Stimulated activated CD4-positive, alpha-beta T cell treated with anti-CD3 and anti-CD28 coated beads, Interleukin-2, amount 100 ng/mL, for 4 hours (primary cell): Measurements from ENCODE around the gene GALR1.
"Not testable (repeated sequence)": the region's sequence is repeated elsewhere in the genome, so short reads cannot be mapped to it uniquely, and the experiment has no call there.

ENCODE experiments used
- DNase-seq: peaks from one replicate; pipeline ENCODE4 v3.0.0-alpha.2; 2020; ENCODE audit warnings: low read depth

The GALR1 gene, protein sequence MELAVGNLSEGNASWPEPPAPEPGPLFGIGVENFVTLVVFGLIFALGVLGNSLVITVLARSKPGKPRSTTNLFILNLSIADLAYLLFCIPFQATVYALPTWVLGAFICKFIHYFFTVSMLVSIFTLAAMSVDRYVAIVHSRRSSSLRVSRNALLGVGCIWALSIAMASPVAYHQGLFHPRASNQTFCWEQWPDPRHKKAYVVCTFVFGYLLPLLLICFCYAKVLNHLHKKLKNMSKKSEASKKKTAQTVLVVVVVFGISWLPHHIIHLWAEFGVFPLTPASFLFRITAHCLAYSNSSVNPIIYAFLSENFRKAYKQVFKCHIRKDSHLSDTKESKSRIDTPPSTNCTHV

DNA sequence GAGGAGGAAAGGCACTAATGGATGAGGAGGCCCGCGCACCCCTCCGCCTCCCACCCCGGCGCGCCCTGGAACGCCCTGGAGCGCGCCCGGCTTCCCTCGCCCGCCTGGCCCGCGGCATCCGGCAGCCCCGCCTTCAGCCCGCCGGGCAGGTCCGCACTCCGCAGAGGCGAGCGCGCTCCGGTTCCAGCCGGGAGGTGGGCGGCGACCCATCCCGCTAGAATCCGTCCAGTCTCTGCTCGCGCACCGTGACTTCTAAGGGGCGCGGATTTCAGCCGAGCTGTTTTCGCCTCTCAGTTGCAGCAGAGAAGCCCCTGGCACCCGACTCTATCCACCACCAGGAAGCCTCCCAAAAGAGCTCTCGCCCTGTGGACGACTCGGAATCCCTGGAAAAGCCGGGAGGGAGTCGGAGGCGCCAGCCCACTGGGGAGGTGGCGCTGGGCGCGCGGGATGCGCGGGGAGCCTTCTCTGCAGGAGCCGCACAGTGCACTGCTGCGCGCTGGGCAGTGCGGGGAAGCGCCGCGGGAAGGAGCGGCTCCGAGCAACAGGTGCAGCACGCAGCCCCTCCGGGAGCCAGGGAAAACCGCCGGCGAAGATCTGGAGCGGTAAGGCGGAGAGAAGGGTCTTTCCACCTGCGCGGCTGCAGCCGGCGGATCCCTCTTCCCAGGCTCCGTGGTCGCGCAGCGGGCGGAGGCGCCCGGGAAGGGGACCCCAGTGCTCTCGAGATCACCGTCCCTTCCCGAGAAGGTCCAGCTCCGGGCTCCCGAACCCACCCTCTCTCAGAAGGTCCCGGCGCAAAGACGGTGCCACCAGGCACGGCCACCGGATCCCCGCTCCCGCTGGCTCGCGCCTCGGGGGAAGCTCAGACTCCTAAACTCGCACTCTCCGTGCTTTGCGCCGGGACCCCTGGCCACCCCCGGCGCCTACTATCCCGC is at the start of gene GALR1:
Gene GALR1, plus strand, starts transcription at position 280 of the 932 bp plus-strand sequence. CDS start 701 bp downstream, outside the sequence.
- no peak for DNase-seq

DNA sequence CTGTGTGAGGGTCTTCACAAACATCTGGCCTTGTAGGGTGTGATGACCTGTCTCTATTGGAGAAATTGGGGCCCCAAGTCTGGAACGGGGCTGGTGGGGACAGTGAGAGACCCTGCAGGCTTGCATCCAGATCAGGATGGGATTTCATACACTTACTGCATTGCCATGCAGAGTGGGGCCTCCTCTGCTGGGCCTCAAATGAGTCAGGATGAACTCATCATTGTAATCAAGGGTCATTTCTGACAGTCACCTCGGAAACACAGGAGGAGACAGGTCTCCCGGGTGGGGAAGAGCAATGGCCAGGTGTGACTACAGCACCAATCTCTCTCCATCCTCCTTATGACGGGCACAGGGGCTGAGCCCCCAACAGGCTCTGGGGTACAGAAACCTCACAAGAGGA is 48.1 kb upstream of the GALR1 start:
- no peak for DNase-seq

GRCh38 chr18:77202329-77202728 is 47.3 kb upstream of the GALR1 start:
- no peak for DNase-seq

GRCh38 chr18:77203071-77203470 is 46.6 kb upstream of the GALR1 start:
- no peak for DNase-seq

- no peak for DNase-seq
Measured at GRCh38 chr18:77203851-77204250, 45.8 kb upstream of the GALR1 start.

DNA sequence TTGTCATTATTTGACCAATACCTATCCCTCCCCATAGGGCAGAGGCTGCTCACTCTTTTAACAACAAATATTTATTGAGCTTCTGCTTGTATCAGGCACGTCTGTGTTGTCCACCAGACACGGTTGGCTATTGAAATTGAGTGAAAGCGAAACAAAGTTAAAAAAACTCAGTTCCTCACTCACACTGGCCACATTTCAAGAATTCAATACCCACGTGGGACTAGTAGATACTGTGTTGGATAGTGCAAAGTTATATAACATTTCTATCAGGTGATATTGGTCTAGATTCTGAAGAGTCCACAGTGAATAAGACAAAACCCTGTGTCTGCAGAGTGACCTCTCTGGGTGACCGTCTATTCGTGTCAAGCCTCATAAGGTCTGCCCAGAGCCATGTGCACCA is 43.9 kb upstream of the GALR1 start:
- no peak for DNase-seq

- DNase-seq = no peak
Measured at GRCh38 chr18:77206676-77207374, 42.8 kb upstream of the GALR1 start.

DNA sequence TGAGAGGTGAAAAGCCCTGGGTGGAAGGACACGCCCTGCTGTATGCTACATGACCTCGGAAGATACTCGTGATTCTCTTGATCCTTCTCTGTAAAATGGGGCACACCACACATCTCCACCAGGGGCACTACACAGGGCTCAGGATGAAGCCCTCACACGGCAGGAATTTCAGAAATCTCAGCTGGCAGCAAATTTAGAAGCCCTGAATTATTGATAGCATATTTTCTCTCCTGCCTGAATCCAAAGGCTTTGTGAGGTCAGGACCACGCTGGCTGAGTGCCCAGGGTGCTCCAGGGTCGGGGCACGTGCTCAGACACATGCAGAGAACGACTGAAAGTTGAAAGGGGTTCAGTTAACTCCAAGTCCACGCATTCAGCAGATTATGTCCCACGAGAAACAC is 42.1 kb upstream of the GALR1 start:
- DNase-seq = peak; percentile 40

DNA sequence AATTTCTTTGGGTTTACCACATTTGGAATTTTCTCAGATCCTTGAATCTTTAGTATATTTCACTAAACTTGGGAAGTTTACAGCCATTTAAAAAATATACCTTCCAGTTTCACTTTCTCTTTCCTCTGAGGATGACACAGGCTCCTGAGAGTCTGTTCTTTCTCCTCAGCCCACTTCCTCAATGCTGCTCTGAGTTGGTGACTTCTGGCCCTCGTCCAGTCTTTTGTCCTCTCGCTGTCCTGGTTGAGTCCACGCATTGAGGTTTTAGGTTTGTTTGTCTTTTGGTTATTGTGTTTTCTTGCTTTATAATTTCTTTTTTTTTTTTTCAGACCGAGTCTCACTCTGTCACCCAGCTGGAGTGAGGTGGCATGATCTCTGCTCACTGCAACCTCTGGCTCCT is 40.7 kb upstream of the GALR1 start:
- DNase-seq = no peak

DNA sequence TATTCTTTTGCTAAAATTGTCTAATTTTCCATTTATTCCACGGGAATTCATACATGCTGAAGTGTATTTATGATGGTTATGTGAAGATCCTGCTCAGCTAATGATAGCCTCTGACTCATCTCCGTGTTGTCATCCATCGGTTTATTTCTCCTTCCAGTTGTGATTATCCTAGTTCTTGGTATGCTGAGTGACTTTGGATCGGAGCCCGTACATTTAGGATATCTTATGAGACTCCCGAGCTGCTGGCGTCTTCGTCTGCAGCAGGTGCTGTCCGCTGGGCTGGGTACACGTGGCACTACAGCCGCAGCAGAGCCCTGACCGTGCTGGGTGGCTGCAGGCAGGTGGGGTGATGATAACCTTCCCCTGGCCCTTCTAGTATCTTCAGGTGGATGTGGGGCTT is 40.1 kb upstream of the GALR1 start:
- no peak for DNase-seq

GRCh38 chr18:77210249-77210648 is 39.4 kb upstream of the GALR1 start:
- DNase-seq = no peak

DNA sequence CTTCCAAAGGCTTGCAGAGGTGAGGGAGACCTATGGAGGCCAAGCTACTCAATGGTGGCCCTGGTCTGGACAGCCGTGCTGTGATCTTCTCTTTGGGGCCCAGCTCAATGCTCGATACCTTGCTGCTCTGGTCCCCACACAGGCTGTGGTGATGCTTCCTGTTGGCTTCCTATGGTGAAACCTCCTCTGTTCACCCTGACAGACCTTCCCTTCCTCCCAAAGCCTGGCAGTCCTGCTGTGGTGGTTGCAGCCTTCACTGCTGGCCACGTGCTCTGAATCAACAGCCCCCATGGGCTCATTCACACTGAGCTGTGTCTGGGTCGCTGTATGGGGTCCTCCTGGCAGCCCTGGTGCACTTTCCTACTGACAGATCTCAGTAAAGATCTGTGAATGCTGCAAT is 31.0 kb upstream of the GALR1 start:
- DNase-seq = no peak

DNA sequence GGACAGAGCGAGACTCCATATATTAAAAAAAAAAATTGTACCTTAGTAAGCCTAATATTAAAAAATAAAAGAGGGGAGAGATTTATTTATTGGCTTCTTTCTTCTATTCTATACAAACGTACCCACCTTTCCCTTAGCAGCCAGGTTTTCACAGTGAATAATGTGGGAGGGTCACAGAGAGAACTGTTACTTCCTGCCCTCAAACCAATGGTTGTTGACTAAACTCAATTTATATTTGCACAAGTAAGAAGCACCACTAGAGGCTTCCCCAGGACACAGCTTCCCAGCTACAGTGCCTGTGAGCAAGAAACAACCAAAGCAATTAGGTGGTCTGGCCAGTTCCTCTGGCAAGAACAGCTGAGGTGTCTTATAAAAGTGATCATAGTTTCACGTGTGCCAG is 28.9 kb upstream of the GALR1 start:
- DNase-seq = no peak

DNA sequence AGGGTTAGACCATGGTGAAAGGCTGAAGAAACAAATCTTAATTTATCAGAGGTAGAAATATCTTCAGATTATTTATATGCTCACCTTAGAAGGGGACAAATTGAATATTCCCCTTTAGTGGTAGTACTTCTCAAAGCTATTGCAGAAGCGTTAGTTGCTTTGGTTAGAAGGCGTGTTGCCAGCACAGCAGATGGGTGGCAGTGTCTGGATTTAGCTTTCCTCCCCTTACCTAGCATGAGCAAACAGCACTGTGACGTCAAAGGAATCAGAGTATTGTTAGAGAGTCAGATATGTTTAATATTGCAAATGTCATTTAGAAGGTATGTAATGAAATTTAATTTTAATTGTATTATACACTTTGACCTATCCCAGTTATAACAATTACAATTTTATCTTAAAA is 27.2 kb upstream of the GALR1 start:
- DNase-seq = no peak

GRCh38 chr18:77223221-77223639 is 26.4 kb upstream of the GALR1 start:
- DNase-seq = no peak

DNA sequence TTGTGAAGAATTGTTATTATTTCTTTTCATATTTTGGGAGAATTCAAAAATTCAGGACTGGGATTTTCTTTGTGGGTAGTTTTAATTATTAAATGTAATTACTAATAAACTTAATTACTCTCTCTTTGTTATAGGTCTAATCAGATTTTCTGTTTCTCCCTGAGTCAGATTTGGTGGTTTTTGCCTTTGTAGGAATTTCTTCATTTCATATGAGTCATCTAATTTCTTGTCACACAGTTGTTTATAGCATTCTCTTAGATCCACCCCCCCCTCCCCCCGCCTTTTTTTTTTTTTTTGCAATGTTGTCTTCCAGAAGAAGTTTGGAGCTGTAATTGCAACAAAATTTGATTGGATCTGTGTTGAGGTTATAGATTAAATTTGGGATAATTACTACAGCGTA is 26.0 kb upstream of the GALR1 start:
- DNase-seq = no peak

GRCh38 chr18:77230645-77231044 is 19.0 kb upstream of the GALR1 start:
- DNase-seq = no peak

GRCh38 chr18:77234504-77235365 is 14.9 kb upstream of the GALR1 start:
- DNase-seq = no peak

GRCh38 chr18:77239285-77239684 is 10.4 kb upstream of the GALR1 start:
- DNase-seq = not testable (repeated sequence)

DNA sequence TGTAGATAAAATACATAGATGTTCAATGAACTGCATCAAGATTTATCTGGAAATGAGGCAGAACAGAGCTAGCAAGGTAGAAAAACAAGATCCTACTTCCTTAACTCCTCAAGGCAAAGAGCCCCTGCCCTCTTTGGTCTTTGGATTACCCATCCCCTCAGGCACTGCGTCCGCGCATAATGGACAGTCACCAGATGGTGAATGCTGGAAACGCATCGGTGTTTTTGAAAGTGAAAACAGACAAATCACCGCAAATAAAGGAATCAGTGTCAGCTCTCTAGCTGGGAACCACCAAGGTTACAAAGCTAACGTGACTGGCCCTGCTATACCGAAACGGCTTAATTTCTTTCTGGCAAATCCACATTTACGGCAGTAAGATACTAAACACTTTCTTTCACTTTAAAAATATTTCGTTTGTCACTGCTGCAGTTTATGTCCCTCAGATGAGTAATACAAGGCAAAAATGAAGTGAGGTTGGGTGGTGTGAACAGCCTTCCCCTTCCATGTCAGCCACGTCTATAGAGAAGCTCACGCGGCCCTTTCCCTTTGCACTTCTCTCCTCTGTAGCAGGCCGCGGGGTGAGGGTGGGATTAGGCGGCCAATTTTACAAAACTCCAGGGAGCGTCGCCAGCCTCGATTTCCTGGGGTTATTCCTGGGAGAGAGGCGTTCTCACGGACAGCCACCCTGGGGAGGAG is 627 bp upstream of the GALR1 start:
- no peak for DNase-seq

DNA sequence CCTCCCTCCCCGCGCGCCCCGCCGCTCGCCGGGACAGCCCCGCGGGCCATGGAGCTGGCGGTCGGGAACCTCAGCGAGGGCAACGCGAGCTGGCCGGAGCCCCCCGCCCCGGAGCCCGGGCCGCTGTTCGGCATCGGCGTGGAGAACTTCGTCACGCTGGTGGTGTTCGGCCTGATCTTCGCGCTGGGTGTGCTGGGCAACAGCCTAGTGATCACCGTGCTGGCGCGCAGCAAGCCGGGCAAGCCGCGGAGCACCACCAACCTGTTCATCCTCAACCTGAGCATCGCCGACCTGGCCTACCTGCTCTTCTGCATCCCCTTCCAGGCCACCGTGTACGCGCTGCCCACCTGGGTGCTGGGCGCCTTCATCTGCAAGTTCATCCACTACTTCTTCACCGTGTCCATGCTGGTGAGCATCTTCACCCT is 865 bp downstream of the GALR1 start:
- DNase-seq = no peak
